MM.1S (cell line): ENCODE results near the gene TPRN.

ENCODE experiments used
- DNase-seq: peaks from one replicate; pipeline ENCODE4 v3.0.0-alpha.2; 2015
- H2AFZ ChIP-seq: fragments of 300-600 bp; sonication (generic); 2 replicates; pipeline ENCODE4 v1.6.0; 2016; ENCODE audit warnings: antibody characterized with exemption, low read length
- H3F3A ChIP-seq: fragments of 300-600 bp; sonication (generic); 2 replicates; pipeline ENCODE4 v1.6.1; 2016; ENCODE audit warnings: mild to moderate bottlenecking, antibody characterized with exemption, low read length, moderate library complexity, mixed read lengths; ENCODE audit not compliant: insufficient read depth
- H3K27ac ChIP-seq: fragments of 300-600 bp; sonication (generic); 2 replicates; pipeline ENCODE4 v1.5.1; 2016; ENCODE audit warnings: mild to moderate bottlenecking, low read length
- H3K27me3 ChIP-seq: fragments of 300-600 bp; sonication (generic); replicated peaks from 2 replicates; pipeline ENCODE4 v1.6.0; 2016; ENCODE audit warnings: low read length; ENCODE audit not compliant: insufficient read depth
- H3K36me3 ChIP-seq: fragments of 300-600 bp; sonication (generic); replicated peaks from 2 replicates; pipeline ENCODE4 v1.6.1; 2016; ENCODE audit warnings: mild to moderate bottlenecking, low read length, mixed read lengths; ENCODE audit not compliant: insufficient read depth
- H3K4me1 ChIP-seq: fragments of 300-600 bp; sonication (generic); 2 replicates; pipeline ENCODE4 v1.6.1; 2016; ENCODE audit warnings: low read length, mixed read lengths
- H3K4me2 ChIP-seq: fragments of 300-600 bp; sonication (generic); 2 replicates; pipeline ENCODE4 v1.6.0; 2016; ENCODE audit warnings: low read depth, low read length
- H3K4me3 ChIP-seq: fragments of 300-600 bp; sonication (generic); 2 replicates; pipeline ENCODE4 v1.5.1; 2016; ENCODE audit warnings: low read length, mixed read lengths
- H3K79me2 ChIP-seq: fragments of 300-600 bp; sonication (generic); 2 replicates; pipeline ENCODE4 v1.6.1; 2016; ENCODE audit warnings: mixed run types, low read length, mixed read lengths
- H3K9ac ChIP-seq: fragments of 300-600 bp; sonication (generic); 2 replicates; pipeline ENCODE4 v1.6.1; 2016; ENCODE audit warnings: low read length, mixed read lengths
- H3K9me2 ChIP-seq: fragments of 300-600 bp; sonication (generic); replicated peaks from 2 replicates; pipeline ENCODE4 v1.6.1; 2016; ENCODE audit warnings: mild to moderate bottlenecking, low read length, mixed read lengths; ENCODE audit not compliant: insufficient read depth
- H3K9me3 ChIP-seq: fragments of 300-600 bp; sonication (generic); replicated peaks from 2 replicates; pipeline ENCODE4 v1.6.1; 2016; ENCODE audit warnings: mild to moderate bottlenecking, low read length, mixed read lengths; ENCODE audit not compliant: insufficient read depth
- H4K20me1 ChIP-seq: fragments of 300-600 bp; sonication (generic); 2 replicates; pipeline ENCODE4 v1.6.1; 2016; ENCODE audit warnings: mild to moderate bottlenecking, low read length, moderate library complexity, mixed read lengths; ENCODE audit not compliant: insufficient read depth
- CTCF ChIP-seq: fragments of 300-600 bp; sonication (generic); IDR thresholded peaks from 2 replicates; pipeline ENCODE4 v1.5.1; 2016; ENCODE audit warnings: antibody characterized with exemption, low read length, mixed read lengths
- EZH2 ChIP-seq: fragments of 300-600 bp; sonication (generic); optimal IDR thresholded peaks from 2 replicates; pipeline ENCODE3; 2017; ENCODE audit warnings: low read depth, mild to moderate bottlenecking, antibody characterized with exemption, low read length, mixed read lengths
- EZH2phosphoT487 ChIP-seq: fragments of 300-600 bp; sonication (generic); IDR thresholded peaks from 2 replicates; pipeline ENCODE4 v1.6.1; 2018; ENCODE audit warnings: antibody characterized with exemption, low read length

TPRN gene

GRCh38 chr9:137232510-137232909 is 32.0 kb upstream of the TPRN start:
- Histone ChIP-seq H3K36me3 (no peaks in the 10 kb centered on the region), H3K4me2 (no peak overlapping the region), H3K4me1 (peaks cover 9% of the 10 kb centered on the region; the same call in 1 of the 2 replicates), H4K20me1 (no peaks in the 10 kb centered on the region), H3K9me2 (no peaks in the 10 kb centered on the region), H3F3A (no peaks in the 10 kb centered on the region), H3K4me3 (no peak overlapping the region), H3K9ac (no peak overlapping the region), H3K9me3 (no peaks in the 10 kb centered on the region), H3K79me2 (no peaks in the 10 kb centered on the region), H3K27me3 (peaks cover 77% of the 10 kb centered on the region), H2AFZ (no peak overlapping the region), H3K27ac (no peak overlapping the region)
- DNase-seq: no peak
- TF ChIP-seq CTCF (no peak), EZH2phosphoT487 (no peak), EZH2 (no peak)

- Histone ChIP-seq H3K9ac (no peak overlapping the region), H3K9me2 (no peaks in the 10 kb centered on the region), H4K20me1 (no peaks in the 10 kb centered on the region), H3K4me2 (no peak overlapping the region), H3K4me1 (peaks cover 9% of the 10 kb centered on the region; the same call in 1 of the 2 replicates), H3K79me2 (no peaks in the 10 kb centered on the region), H3F3A (no peaks in the 10 kb centered on the region), H3K27me3 (peaks cover 77% of the 10 kb centered on the region), H3K4me3 (no peak overlapping the region), H3K9me3 (no peaks in the 10 kb centered on the region), H2AFZ (no peak overlapping the region), H3K36me3 (no peaks in the 10 kb centered on the region), H3K27ac (no peak overlapping the region)
- no peak for TF ChIP-seq CTCF
- TF ChIP-seq EZH2: no peak
- no peak for TF ChIP-seq EZH2phosphoT487
- DNase-seq: no peak
Observed at GRCh38 chr9:137232101-137232500, 31.6 kb upstream of the TPRN start.

- no peak for TF ChIP-seq EZH2phosphoT487
- TF ChIP-seq EZH2: no peak
- no peak for TF ChIP-seq CTCF
- Histone ChIP-seq H4K20me1 (no peaks in the 10 kb centered on the region), H3K9ac (no peak overlapping the region), H3K27ac (no peak overlapping the region), H3K4me3 (no peak overlapping the region), H3K27me3 (peaks cover 77% of the 10 kb centered on the region), H3K4me2 (no peak overlapping the region), H3K9me3 (no peaks in the 10 kb centered on the region), H3K36me3 (no peaks in the 10 kb centered on the region), H3K4me1 (0 out of 2 replicates have a peak, but pooled peaks cover 5% of the 10 kb centered on the region), H3K9me2 (no peaks in the 10 kb centered on the region), H3F3A (no peaks in the 10 kb centered on the region), H2AFZ (no peak overlapping the region), H3K79me2 (no peaks in the 10 kb centered on the region)
- DNase-seq: no peak
Observed at GRCh38 chr9:137231372-137232039, 31.0 kb upstream of the TPRN start.
